ENCODE measurements around the gene KRT2.

GRCh38 chr12:52612431-52613383 lies 39.3 kb downstream of the KRT2 start:
- no peak for TF ChIP-seq ZNF219 (CRISPR knock-in tag; IDR thresholded peaks at IDR 0.05; ENCODE audit: borderline replicate concordance)
- TF ChIP-seq CTCF (IDR thresholded peaks at IDR 0.05): no peak
- no peak for TF ChIP-seq NR2C2 (CRISPR knock-in tag; IDR thresholded peaks at IDR 0.05)
- TF ChIP-seq ATF2 (CRISPR knock-in tag; IDR thresholded peaks at IDR 0.05; ENCODE audit: borderline replicate concordance, low read depth): no peak
- no peak for TF ChIP-seq NFYB (CRISPR knock-in tag; conservative IDR thresholded peaks at IDR 0.05; ENCODE audit: low read depth)
- TF ChIP-seq ZBTB21 (CRISPR knock-in tag; IDR thresholded peaks at IDR 0.05; ENCODE audit: borderline replicate concordance): no peak
- no peak for TF ChIP-seq MYBL2 (CRISPR knock-in tag; IDR thresholded peaks at IDR 0.05)
- no peak for TF ChIP-seq TCF7 (CRISPR knock-in tag; IDR thresholded peaks at IDR 0.05; ENCODE audit: low read depth)
- TF ChIP-seq SMAD4 (CRISPR knock-in tag; IDR thresholded peaks at IDR 0.05): no peak
- no peak for TF ChIP-seq MAX (CRISPR knock-in tag; IDR thresholded peaks at IDR 0.05)
- no peak for TF ChIP-seq ESRRA (CRISPR knock-in tag; IDR thresholded peaks at IDR 0.05; ENCODE audit: borderline replicate concordance)
- TF ChIP-seq PREB (CRISPR knock-in tag; IDR thresholded peaks at IDR 0.05; ENCODE audit: borderline replicate concordance): no peak
- TF ChIP-seq AFF4 (CRISPR knock-in tag; IDR thresholded peaks at IDR 0.05; ENCODE audit: borderline replicate concordance): no peak
